Small intestine (tissue), 7 donors: Measurements from ENCODE around the gene HHIP. TPM values are rescaled to one million over a fixed set of nuclear protein-coding genes. Genes with fewer than 3 reads are reported as not detected.

Source experiments
- DNase-seq, 2 donors: peaks; one replicate each; pipeline versions ENCODE4 v3.0.0 to v3.0.0-alpha.2; 2013
- FAIRE-seq: peaks from 2 replicates; lab custom pipeline; 2012; peaks lifted over from hg19 to GRCh38; lab: Jason Lieb, UNC
- H3K27ac ChIP-seq, 3 donors: one replicate each; pipeline ENCODE4 v1.5.1; 2013; ENCODE audit warnings: low read length in 2 of 3, mild to moderate bottlenecking in 2 of 3, control low read depth in 1 of 3, inconsistent platforms in 1 of 3, low read depth in 1 of 3, moderate library complexity in 1 of 3
- H3K27me3 ChIP-seq, 3 donors: one replicate each; pipeline ENCODE4 v1.6.1; 2013; ENCODE audit warnings: low read length in 3 of 3, inconsistent platforms in 1 of 3; ENCODE audit not compliant: control insufficient read depth in 3 of 3, insufficient read depth in 3 of 3
- H3K36me3 ChIP-seq, 3 donors: one replicate each; pipeline ENCODE4 v1.6.1; 2013; ENCODE audit warnings: low read length in 3 of 3, inconsistent platforms in 1 of 3, low read depth in 1 of 3, mild to moderate bottlenecking in 1 of 3, moderate library complexity in 1 of 3; ENCODE audit not compliant: control insufficient read depth in 3 of 3, insufficient read depth in 2 of 3
- H3K4me1 ChIP-seq, 3 donors: one replicate each; pipeline ENCODE4 v1.6.1; 2013; ENCODE audit warnings: low read length in 2 of 3, inconsistent platforms in 1 of 3, low read depth in 1 of 3, mild to moderate bottlenecking in 1 of 3, moderate library complexity in 1 of 3; ENCODE audit not compliant: control insufficient read depth in 3 of 3, insufficient read depth in 2 of 3
- H3K4me3 ChIP-seq, 3 donors: one replicate each; pipeline ENCODE4 v1.5.1; 2013; ENCODE audit warnings: low read length in 3 of 3, control low read depth in 1 of 3, inconsistent platforms in 1 of 3, low read depth in 1 of 3, mild to moderate bottlenecking in 1 of 3, moderate library complexity in 1 of 3
- H3K9me3 ChIP-seq, 2 donors: one replicate each; pipeline ENCODE4 v1.6.1; 2013; ENCODE audit warnings: low read depth in 1 of 2, low read length in 1 of 2; ENCODE audit not compliant: control insufficient read depth in 2 of 2, insufficient read depth in 1 of 2
- WGBS, 3 donors: extraction: QIAGEN DNeasy Blood & Tissue Kit; methylation state at CpG; one replicate each; pipeline ENCODE4 v1.1.7; 2013; 5-methylcytosine and 5-hydroxymethylcytosine counted together
- polyA plus RNA-seq, 4 donors: library from polyadenylated mRNA; stranded (reverse) in 3 of 4; unstranded in 1 of 4; fragments of 200-250 nt in 3 of 4; fragments of 120-200 nt in 1 of 4; gene quantifications; one replicate each; pipeline versions ENCODE4 v1.2.1 to v1.2.3, GENCODE V29; 2013
- donor health status: healthy with polysubstance abuse.
- donor health status: control.
- donor health status: control.
- donor health status: Bipolar disorder and iron deficiency.
- donor health status: healthy.

Gene HHIP
- polyA plus RNA-seq, 4 donors, result 0.22 to 14.7 (median 0.81) TPM

GRCh38 chr4:144683516-144683915 lies 37.6 kb downstream of the HHIP start:
- Histone ChIP-seq H3K27ac (no peak overlapping the region), H3K4me1 (no peaks in the 10 kb centered on the region), H3K4me3 (no peak overlapping the region), H3K27me3 (no peaks in the 10 kb centered on the region), H3K9me3 (no peaks in the 10 kb centered on the region), H3K36me3 (no peaks in the 10 kb centered on the region)
- WGBS, 3 donors, result 84 to 86% (median 85%) methylated on average over 8 of the region's 8 CpGs
- DNase-seq (no peak), FAIRE-seq (no peak)

- FAIRE-seq (no peak), DNase-seq (no peak)
- no peaks in the 10 kb centered on the region for H3K4me1 ChIP-seq
- no peak overlapping the region for H3K27ac ChIP-seq
- 60 to 83% (median 78%) methylated on average over 3 of the region's 3 CpGs for WGBS, 3 donors
- no peaks in the 10 kb centered on the region for H3K9me3 ChIP-seq
- no peaks in the 10 kb centered on the region for H3K27me3 ChIP-seq
- H3K4me3 ChIP-seq, result no peak overlapping the region
- H3K36me3 ChIP-seq, result no peaks in the 10 kb centered on the region
These were observed 40.0 kb downstream of the HHIP start for GRCh38 chr4:144685911-144686310.

- no peak for FAIRE-seq
- WGBS, 3 donors, result 77 to 90% (median 84%) methylated on average over 2 of the region's 2 CpGs
- Histone ChIP-seq H3K36me3 (no peaks in the 10 kb centered on the region), H3K27ac (no peak overlapping the region), H3K9me3 (no peaks in the 10 kb centered on the region), H3K4me1 (no peaks in the 10 kb centered on the region), H3K27me3 (no peaks in the 10 kb centered on the region), H3K4me3 (no peak overlapping the region)
- DNase-seq, result no peak
These were observed 41.0 kb downstream of the HHIP start for GRCh38 chr4:144686921-144687320.

- Histone ChIP-seq H3K4me1 (no peaks in the 10 kb centered on the region), H3K9me3 (no peaks in the 10 kb centered on the region), H3K27me3 (no peaks in the 10 kb centered on the region), H3K36me3 (no peaks in the 10 kb centered on the region), H3K4me3 (no peak overlapping the region), H3K27ac (no peak overlapping the region)
- FAIRE-seq, result no peak
- no peak for DNase-seq
- 79 to 95% (median 87%) methylated on average over 1 of the region's 1 CpG for WGBS, 3 donors
These were observed 41.5 kb downstream of the HHIP start for GRCh38 chr4:144687466-144687865.

- H3K36me3 ChIP-seq, result no peaks in the 10 kb centered on the region
- no peaks in the 10 kb centered on the region for H3K4me1 ChIP-seq
- H3K4me3 ChIP-seq, result no peak overlapping the region
- no peaks in the 10 kb centered on the region for H3K9me3 ChIP-seq
- no peaks in the 10 kb centered on the region for H3K27me3 ChIP-seq
- WGBS, 3 donors, result 68 to 78% (median 78%) methylated on average over 3 of the region's 3 CpGs
- H3K27ac ChIP-seq, result no peak overlapping the region
- no peak for DNase-seq
- FAIRE-seq, result no peak
These were observed 42.1 kb downstream of the HHIP start for GRCh38 chr4:144688035-144688569.

- Histone ChIP-seq H3K4me3 (no peak overlapping the region), H3K27me3 (no peaks in the 10 kb centered on the region), H3K4me1 (no peaks in the 10 kb centered on the region), H3K36me3 (no peaks in the 10 kb centered on the region), H3K9me3 (no peaks in the 10 kb centered on the region), H3K27ac (no peak overlapping the region)
- no peak for DNase-seq
- FAIRE-seq, result no peak
- WGBS, 3 donors, result 81 to 95% (median 94%) methylated on average over 2 of the region's 2 CpGs
These were observed 43.2 kb downstream of the HHIP start for GRCh38 chr4:144689125-144689524.

- no peak for FAIRE-seq
- no peaks in the 10 kb centered on the region for H3K4me1 ChIP-seq
- no peaks in the 10 kb centered on the region for H3K9me3 ChIP-seq
- H3K27me3 ChIP-seq, result no peaks in the 10 kb centered on the region
- H3K27ac ChIP-seq, result no peak overlapping the region
- H3K4me3 ChIP-seq, result no peak overlapping the region
- DNase-seq, result no peak
- no peaks in the 10 kb centered on the region for H3K36me3 ChIP-seq
- WGBS, 3 donors, result 86 to 90% (median 87%) methylated on average over 3 of the region's 3 CpGs
These were observed 49.8 kb downstream of the HHIP start for GRCh38 chr4:144695721-144696120.

GRCh38 chr4:144696376-144696775 lies 50.4 kb downstream of the HHIP start:
- Histone ChIP-seq H3K4me1 (no peaks in the 10 kb centered on the region), H3K27me3 (no peaks in the 10 kb centered on the region), H3K36me3 (no peaks in the 10 kb centered on the region), H3K4me3 (no peak overlapping the region), H3K9me3 (no peaks in the 10 kb centered on the region), H3K27ac (no peak overlapping the region)
- no peak for DNase-seq
- FAIRE-seq, result no peak

- DNase-seq, result no peak
- no peaks in the 10 kb centered on the region for H3K27me3 ChIP-seq
- H3K4me1 ChIP-seq, result no peaks in the 10 kb centered on the region
- H3K27ac ChIP-seq, result no peak overlapping the region
- H3K4me3 ChIP-seq, result peak overlapping the region in 1 of 3 donors; percentile 23
- no peak for FAIRE-seq
- no peaks in the 10 kb centered on the region for H3K9me3 ChIP-seq
- 69 to 81% (median 80%) methylated on average over 2 of the region's 2 CpGs for WGBS, 3 donors
- no peaks in the 10 kb centered on the region for H3K36me3 ChIP-seq
These were observed 53.6 kb downstream of the HHIP start for GRCh38 chr4:144699565-144699964.
